NCI-H2081 treated with DMSO at 0.1 percent for 48 hours (cell line): ENCODE data around the gene DKK3.

Experiments used
- DNase-seq: peaks from one replicate; lab custom pipeline; 2025; lab: John Stamatoyannopoulos, UW

The DKK3 gene

GRCh38 chr11:12003815-12004214 lies 4.6 kb downstream of the DKK3 start:
- DNase-seq: no peak

GRCh38 chr11:12003336-12003735 lies 5.1 kb downstream of the DKK3 start:
- no peak for DNase-seq

- DNase-seq: no peak
These were observed 7.2 kb downstream of the DKK3 start for GRCh38 chr11:12001186-12001585.

GRCh38 chr11:11998091-11998781 lies 10.2 kb downstream of the DKK3 start:
- no peak for DNase-seq

GRCh38 chr11:11997049-11997322 lies 11.4 kb downstream of the DKK3 start:
- no peak for DNase-seq

- no peak for DNase-seq
These were observed 11.9 kb downstream of the DKK3 start for GRCh38 chr11:11996321-11997048.

GRCh38 chr11:11995601-11996000 lies 12.8 kb downstream of the DKK3 start:
- DNase-seq: no peak

- no peak for DNase-seq
These were observed 14.6 kb downstream of the DKK3 start for GRCh38 chr11:11993839-11994238.

GRCh38 chr11:11992257-11993212 lies 15.9 kb downstream of the DKK3 start:
- DNase-seq: no peak

GRCh38 chr11:11989774-11990744 lies 18.4 kb downstream of the DKK3 start:
- DNase-seq: no peak

GRCh38 chr11:11988681-11989261 lies 19.7 kb downstream of the DKK3 start:
- no peak for DNase-seq

- DNase-seq: no peak
These were observed 20.3 kb downstream of the DKK3 start for GRCh38 chr11:11988099-11988651.

- DNase-seq: no peak
These were observed 20.9 kb downstream of the DKK3 start for GRCh38 chr11:11987503-11988022.

GRCh38 chr11:11985954-11986949 lies 22.2 kb downstream of the DKK3 start:
- no peak for DNase-seq

GRCh38 chr11:11985016-11985715 lies 23.3 kb downstream of the DKK3 start:
- no peak for DNase-seq

- DNase-seq: no peak
These were observed 23.9 kb downstream of the DKK3 start for GRCh38 chr11:11984563-11984962.

- no peak for DNase-seq
These were observed 25.0 kb downstream of the DKK3 start for GRCh38 chr11:11983427-11983826.

GRCh38 chr11:11982975-11983374 lies 25.5 kb downstream of the DKK3 start:
- DNase-seq: no peak

GRCh38 chr11:11982461-11982860 lies 26.0 kb downstream of the DKK3 start:
- DNase-seq: no peak
